Ishikawa (cell line): ENCODE results near the gene PHLDB3.

Experiments used
- CEBPB ChIP-seq: IDR thresholded peaks from 2 replicates; pipeline ENCODE4 v1.6.1; 2012
- CREB1 ChIP-seq: IDR thresholded peaks from 2 replicates; pipeline ENCODE4 v1.6.1; 2012; ENCODE audit warnings: low read depth
- EGR1 ChIP-seq: IDR thresholded peaks from 2 replicates; pipeline ENCODE4 v1.6.1; 2012
- FOXM1 ChIP-seq: IDR thresholded peaks from 2 replicates; pipeline ENCODE4 v1.6.1; 2012; ENCODE audit warnings: low read depth, borderline replicate concordance
- MAX ChIP-seq: IDR thresholded peaks from 2 replicates; pipeline ENCODE4 v1.6.1; 2012
- NFIC ChIP-seq: IDR thresholded peaks from 2 replicates; pipeline ENCODE4 v1.6.1; 2012
- RAD21 ChIP-seq: IDR thresholded peaks from 2 replicates; pipeline ENCODE4 v1.6.1; 2012; ENCODE audit warnings: low read depth
- REST ChIP-seq: IDR thresholded peaks from 2 replicates; pipeline ENCODE4 v1.6.1; 2012; ENCODE audit warnings: low read depth, mild to moderate bottlenecking
- TAF1 ChIP-seq: IDR thresholded peaks from 2 replicates; pipeline ENCODE4 v1.6.1; 2012; ENCODE audit warnings: low read depth, mild to moderate bottlenecking
- TCF12 ChIP-seq: IDR thresholded peaks from 2 replicates; pipeline ENCODE4 v1.6.1; 2012; ENCODE audit warnings: low read depth
- TEAD4 ChIP-seq: IDR thresholded peaks from 2 replicates; pipeline ENCODE4 v1.6.1; 2012
- USF1 ChIP-seq: IDR thresholded peaks from 2 replicates; pipeline ENCODE4 v1.6.1; 2012
- ZBTB7A ChIP-seq: IDR thresholded peaks from 2 replicates; pipeline ENCODE4 v1.6.1; 2012; ENCODE audit warnings: low read depth

- no peak for TF ChIP-seq TAF1
- TF ChIP-seq ZBTB7A, result no peak
- no peak for TF ChIP-seq CEBPB
- no peak for TF ChIP-seq CREB1
- TF ChIP-seq NFIC, result no peak
- no peak for TF ChIP-seq TCF12
- TF ChIP-seq RAD21, result no peak
- no peak for TF ChIP-seq FOXM1
- no peak for TF ChIP-seq REST
- TF ChIP-seq MAX, result no peak
- no peak for TF ChIP-seq TEAD4
- no peak for TF ChIP-seq EGR1
- no peak for TF ChIP-seq USF1
Observed at GRCh38 chr19:43540381-43540780, 35.8 kb upstream of the PHLDB3 start.
